Tibial nerve (tissue), 3 donors: ENCODE results near the gene RTP1.

Source experiments
- CTCF ChIP-seq, 5 experiments: fragments of 200-600 bp in 3 of 5; fragments of 450-650 bp in 2 of 5; sonication (generic) in 3 of 5; IDR thresholded peaks; one replicate each; pipeline ENCODE4 v1.5.1; 2016 to 2019; ENCODE audit warnings: antibody characterized with exemption in 5 of 5, mild to moderate bottlenecking in 3 of 5, moderate library complexity in 2 of 5
- POLR2A ChIP-seq, 2 donors: fragments of 450-650 bp; IDR thresholded peaks; one replicate each; pipeline ENCODE4 v1.6.1; 2017; ENCODE audit warnings: antibody characterized with exemption in 2 of 2, mild to moderate bottlenecking in 2 of 2, moderate library complexity in 2 of 2

GRCh38 chr3:187150186-187150585 is 47.1 kb upstream of the RTP1 start:
- TF ChIP-seq POLR2A (IDR thresholded peaks at IDR 0.05) (no peak), CTCF (IDR thresholded peaks at IDR 0.05) (no peak)
